Lung (tissue), 16 donors: ENCODE data around the gene DSN1. TPM values are rescaled to one million over a fixed set of nuclear protein-coding genes. Genes with fewer than 3 reads are reported as not detected.

ENCODE experiments used
- ATAC-seq: fragments of 200-7000 bp; cut with Tn5 transposase; one replicate; pipeline ENCODE4 v1.9.1; 2020; ENCODE audit warnings: moderate number of reproducible peaks; ENCODE audit not compliant: insufficient read depth, low FRiP score
- DNase-seq, 3 donors: peaks; one replicate each; pipeline ENCODE4 v3.0.0-alpha.2; 2013 to 2017
- H3K27ac ChIP-seq, 2 donors: one replicate each; pipeline ENCODE4 v1.5.1; 2013; ENCODE audit warnings: mild to moderate bottlenecking in 2 of 2, moderate library complexity in 2 of 2, control low read depth in 1 of 2, inconsistent platforms in 1 of 2, low read depth in 1 of 2, low read length in 1 of 2
- H3K27me3 ChIP-seq, 3 donors: one replicate each; pipeline ENCODE4 v1.5.1; 2013; ENCODE audit warnings: low read length in 2 of 3; ENCODE audit not compliant: control insufficient read depth in 3 of 3, insufficient read depth in 3 of 3
- H3K36me3 ChIP-seq, 4 donors: one replicate each; pipeline ENCODE4 v1.5.1; 2013; ENCODE audit warnings: low read length in 4 of 4, mild to moderate bottlenecking in 1 of 4, moderate library complexity in 1 of 4; ENCODE audit not compliant: control insufficient read depth in 4 of 4, insufficient read depth in 4 of 4
- H3K4me1 ChIP-seq, 5 donors: one replicate each; pipeline ENCODE4 v1.5.1; 2013; ENCODE audit warnings: low read length in 5 of 5, mild to moderate bottlenecking in 2 of 5, moderate library complexity in 1 of 5; ENCODE audit not compliant: control insufficient read depth in 5 of 5, insufficient read depth in 5 of 5
- H3K4me3 ChIP-seq: one replicate; pipeline ENCODE4 v1.5.1; 2013; ENCODE audit warnings: mild to moderate bottlenecking, control low read depth, moderate library complexity
- H3K9ac ChIP-seq, 2 donors: one replicate each; pipeline ENCODE4 v1.5.1; 2013; ENCODE audit warnings: low read length in 2 of 2, control low read depth in 1 of 2; ENCODE audit not compliant: insufficient read depth in 1 of 2
- H3K9me3 ChIP-seq, 4 donors: one replicate each; pipeline ENCODE4 v1.5.1; 2013; ENCODE audit warnings: low read length in 3 of 4, mild to moderate bottlenecking in 1 of 4, moderate library complexity in 1 of 4; ENCODE audit not compliant: control insufficient read depth in 4 of 4, insufficient read depth in 3 of 4
- CTCF ChIP-seq: IDR thresholded peaks from 2 replicates; pipeline ENCODE4 v1.5.1; 2012; ENCODE audit warnings: mild to moderate bottlenecking; ENCODE audit errors: control extremely low read depth, extremely low read depth
- WGBS, 2 donors: extraction: QIAGEN DNeasy Blood & Tissue Kit; methylation state at CpG; one replicate each; pipeline ENCODE4 v1.1.7; 2013; 5-methylcytosine and 5-hydroxymethylcytosine counted together
- long read RNA-seq, 5 donors: transcript quantifications; one replicate each; lab custom pipeline, GENCODE V29; 2026
- polyA plus RNA-seq, 2 donors: library from polyadenylated mRNA; stranded (reverse); fragments of 200-250 nt; gene quantifications; one replicate each; pipeline ENCODE4 v1.2.1, GENCODE V29; 2013
- total RNA-seq, 2 donors: library from RNA; depleted of rRNA in 1 of 2; stranded (reverse); fragments of >200 nt in 1 of 2; gene quantifications; one replicate each; pipeline ENCODE4 v1.2.1, GENCODE V29; 2014 to 2021
- donor health status: control.
- donor health status: control.
- donor health status: Bipolar disorder and iron deficiency.
- donor health status: healthy.
- donor health status: DM: yes; HTN: yes; CAD: no.

Gene DSN1
- total RNA-seq (10 to 100 TPM; 10.5 to 11.0 TPM), polyA plus RNA-seq (1 to 10 TPM; 5.8 to 8.9 TPM)
- long read RNA-seq, donor 1, partial matches to known transcripts: 0 of 3 reads
- long read RNA-seq, donor 1, other reads (novel, unspliced or antisense): 0 of 3 reads
- long read RNA-seq, donor 2, partial matches to known transcripts: 0 of 2 reads
- long read RNA-seq, donor 2, other reads (novel, unspliced or antisense): 0 of 2 reads
- long read RNA-seq, donor 3, partial matches to known transcripts: 0 of 3 reads
- long read RNA-seq, donor 3, other reads (novel, unspliced or antisense): 0 of 3 reads
- long read RNA-seq, donor 4, partial matches to known transcripts: 0 of 1 reads
- long read RNA-seq, donor 4, other reads (novel, unspliced or antisense): 0 of 1 reads
- long read RNA-seq, donor 5, partial matches to known transcripts: 0 of 6 reads
- long read RNA-seq, donor 5, other reads (novel, unspliced or antisense): 0 of 6 reads

GRCh38 chr20:36773597-36774390 is at the start of gene DSN1:
Gene DSN1 (minus strand): TSS chr20:36773763. CDS start chr20:36771458, 2,305 bp downstream.
- ATAC-seq: peak; percentile 89
- no peaks in the 10 kb centered on the region for H3K27me3 ChIP-seq
- 0% methylated on average over 61 of the region's 61 CpGs for WGBS, 2 donors

GRCh38 chr20:36823121-36823520 is 49.6 kb upstream of the DSN1 start:
- DNase-seq: peak in 2 of 3 donors; percentile 49 to 62
- Histone ChIP-seq H3K27me3 (no peaks in the 10 kb centered on the region), H3K27ac (no peak overlapping the region), H3K4me1 (peaks cover 0 to 19% (median 8%) of the 10 kb centered on the region in 5 donors), H3K4me3 (no peak overlapping the region), H3K9ac (no peak overlapping the region), H3K9me3 (peaks cover 0 to 1% (median 0%) of the 10 kb centered on the region in 4 donors), H3K36me3 (peaks cover 0 to 28% (median 17%) of the 10 kb centered on the region in 4 donors)
- no peak for ATAC-seq
- 31 to 70% methylated on average over 5 of the region's 5 CpGs for WGBS, 2 donors
- no peak for TF ChIP-seq CTCF

More at GRCh38 chr20:36773597-36774390, at the start of gene DSN1:
- Histone ChIP-seq H3K27ac (peak within 1 kb of the TSS; percentile 91 to 98), H3K9me3 (no peaks in the 10 kb centered on the region), H3K4me1 (peaks cover 0 to 31% (median 8%) of the 10 kb centered on the region in 5 donors), H3K4me3 (peak within 1 kb of the TSS; percentile 65), H3K36me3 (no peaks in the 10 kb centered on the region), H3K9ac (peak within 1 kb of the TSS; percentile 95 to 98)
- no peak for TF ChIP-seq CTCF
- peak; percentile 99 for DNase-seq

- no peak for TF ChIP-seq CTCF
- H3K4me1 ChIP-seq: peaks cover 0 to 19% (median 8%) of the 10 kb centered on the region in 5 donors
- H3K4me3 ChIP-seq: no peak overlapping the region
- DNase-seq: no peak
- peaks cover 0 to 1% (median 0%) of the 10 kb centered on the region in 4 donors for H3K9me3 ChIP-seq
- H3K27ac ChIP-seq: no peak overlapping the region
- 83 to 90% methylated on average over 7 of the region's 7 CpGs for WGBS, 2 donors
- no peak overlapping the region for H3K9ac ChIP-seq
- H3K27me3 ChIP-seq: no peaks in the 10 kb centered on the region
- no peak for ATAC-seq
- peaks cover 5 to 30% (median 14%) of the 10 kb centered on the region in 4 donors for H3K36me3 ChIP-seq
Observed at GRCh38 chr20:36821964-36822437, 48.4 kb upstream of the DSN1 start.
